Measurements from ENCODE around the gene TPH1. TPM values are rescaled to one million over a fixed set of nuclear protein-coding genes. Genes with fewer than 3 reads are reported as not detected.
"Not testable (repeated sequence)": the region's sequence is repeated elsewhere in the genome, so short reads cannot be mapped to it uniquely, and the experiment has no call there.

TPH1 gene
- total RNA-seq, 1 experiment from 2014 or later = 0.19 TPM

GRCh38 chr11:18000760-18001159 lies 45.3 kb downstream of the TPH1 start:
- no TSS peak for BruUV-seq (replicated peaks)
- H3K9me3 Mint-ChIP-seq (ENCODE audit: unreplicated experiment) = no peaks in the 10 kb centered on the region
- no peaks in the 10 kb centered on the region for H3K27me3 Mint-ChIP-seq (ENCODE audit: insufficient read depth, unreplicated experiment)
- H3K27ac Mint-ChIP-seq (ENCODE audit: low read depth, unreplicated experiment) = no peak overlapping the region
- intact Hi-C loops (cut with micrococcal nuclease) = no loop called here
- ChIA-PET CTCF (interaction anchor here (1.0 to 5.2 kb wide), 2 partner anchors 9 to 115 kb away, joined by 3 to 41 read pairs; no protein-coding TSS in a partner anchor), POLR2A (interaction anchor here (0.6 to 1.7 kb wide), 2 partner anchors 15 to 862 kb away, joined by 3 read pairs; no protein-coding TSS in a partner anchor)
- DNase-seq (ENCODE audit: unreplicated experiment) = no peak
- H3K4me1 Mint-ChIP-seq (ENCODE audit: insufficient read depth, unreplicated experiment) = no peaks in the 10 kb centered on the region
- H3K4me3 Mint-ChIP-seq (ENCODE audit: unreplicated experiment) = no peak overlapping the region
- peaks cover 37% of the 10 kb centered on the region for H3K36me3 Mint-ChIP-seq (ENCODE audit: insufficient read depth, unreplicated experiment)
- TF ChIP-seq CTCF (IDR thresholded peaks at IDR 0.05; ENCODE audit: unreplicated experiment) = no peak

GRCh38 chr11:18000128-18000527 lies 45.9 kb downstream of the TPH1 start:
- H3K36me3 Mint-ChIP-seq (ENCODE audit: insufficient read depth, unreplicated experiment) = peaks cover 43% of the 10 kb centered on the region
- H3K27me3 Mint-ChIP-seq (ENCODE audit: insufficient read depth, unreplicated experiment); H3K4me3 Mint-ChIP-seq (ENCODE audit: unreplicated experiment); H3K27ac Mint-ChIP-seq (ENCODE audit: low read depth, unreplicated experiment); DNase-seq (ENCODE audit: unreplicated experiment); H3K4me1 Mint-ChIP-seq (ENCODE audit: insufficient read depth, unreplicated experiment); H3K9me3 Mint-ChIP-seq (ENCODE audit: unreplicated experiment); BruUV-seq (replicated peaks); intact Hi-C loops (cut with micrococcal nuclease): not testable (repeated sequence)
- POLR2A ChIA-PET = interaction anchor here (0.6 to 1.7 kb wide), 2 partner anchors 14 to 861 kb away, joined by 3 read pairs; no protein-coding TSS in a partner anchor
- CTCF ChIA-PET = interaction anchor here (0.7 to 1.3 kb wide), 5 partner anchors 9 to 116 kb away, joined by 3 to 4 read pairs (median 4); no protein-coding TSS in a partner anchor

Other genes starting within 250 kb of the TPH1 start
- 23.4 and 26.1 TPM in 2 replicates for gene SERGEF, start 33.2 kb downstream of the TPH1 start, total RNA-seq (2022)
- gene SAAL1, start 59.8 kb upstream of the TPH1 start, total RNA-seq (2022) = 21.6 and 34.3 TPM in 2 replicates
- gene MRGPRX3, start 86.3 kb upstream of the TPH1 start, total RNA-seq (2022) = 0.34 and 0.79 TPM in 2 replicates
- not detected in 2 replicates for gene MRGPRX4, start 126.6 kb upstream of the TPH1 start, total RNA-seq (2022)
- not detected in 2 replicates for gene SAA4, start 190.5 kb upstream of the TPH1 start, total RNA-seq (2022)
- gene SAA2, start 202.4 kb upstream of the TPH1 start, total RNA-seq (2022) = 12.2 and 12.7 TPM in 2 replicates
- gene SAA1, start 220.0 kb upstream of the TPH1 start, total RNA-seq (2022) = 45.5 and 55.7 TPM in 2 replicates

Data from MCF 10A (cell line).